Memory B cell (primary cell): ENCODE data around the gene ALG9.

Experiments used
- ATAC-seq: fragments of 150-1000 bp; cut with Tn5 transposase; 2 replicates; pipeline ENCODE4 v1.10.0; 2021; ENCODE audit warnings: low read depth, mild to moderate bottlenecking, moderate library complexity
- DNase-seq, 2 donors: peaks; one replicate each; pipeline ENCODE4 v3.0.0; 2022; ENCODE audit warnings: low spot score in 2 of 2
- H3K27ac Mint-ChIP-seq: one replicate; pipeline ENCODE4 v1.8.0; 2022; ENCODE audit warnings: mild to moderate bottlenecking, moderate library complexity, mixed read lengths
- H3K27me3 Mint-ChIP-seq: one replicate; pipeline ENCODE4 v1.8.0; 2022; ENCODE audit warnings: mixed read lengths
- H3K36me3 Mint-ChIP-seq: one replicate; pipeline ENCODE4 v1.8.0; 2022; ENCODE audit warnings: mild to moderate bottlenecking, mixed read lengths
- H3K4me1 Mint-ChIP-seq: one replicate; pipeline ENCODE4 v1.8.0; 2022; ENCODE audit warnings: mixed read lengths
- H3K4me3 Mint-ChIP-seq: one replicate; pipeline ENCODE4 v1.8.0; 2022; ENCODE audit warnings: mild to moderate bottlenecking, moderate library complexity, mixed read lengths
- H3K9me3 Mint-ChIP-seq: one replicate; pipeline ENCODE4 v1.8.0; 2022; ENCODE audit warnings: mixed read lengths

The ALG9 gene

GRCh38 chr11:111836721-111837120, 34.7 kb downstream of the ALG9 start:
- DNase-seq (no peak), ATAC-seq (no peak)
- Mint-ChIP-seq H3K27ac (no peak overlapping the region), H3K27me3 (no peaks in the 10 kb centered on the region), H3K4me3 (no peak overlapping the region), H3K36me3 (peaks cover 25% of the 10 kb centered on the region), H3K9me3 (no peaks in the 10 kb centered on the region), H3K4me1 (no peaks in the 10 kb centered on the region)

DNA sequence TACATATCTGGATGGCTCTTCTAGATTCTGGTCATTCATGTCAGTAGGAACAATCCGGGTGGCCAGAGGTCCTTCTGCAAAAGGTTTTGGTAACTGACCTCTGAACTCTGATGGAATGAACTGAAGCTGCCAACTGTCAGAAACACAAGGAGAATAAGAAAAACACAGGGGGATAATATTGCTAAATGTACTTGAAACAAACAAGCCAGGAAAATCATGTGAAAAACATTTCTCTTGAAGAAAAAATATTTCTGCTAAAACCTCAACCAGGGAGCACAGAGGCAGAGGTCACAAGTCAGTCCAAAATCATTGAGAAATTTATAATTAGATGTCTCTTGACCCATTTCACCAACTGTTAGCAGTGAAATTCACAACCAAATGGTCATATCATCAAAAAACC, 35.2 kb downstream of the ALG9 start:
- peaks cover 26% of the 10 kb centered on the region for H3K36me3 Mint-ChIP-seq
- H3K27ac Mint-ChIP-seq, result no peak overlapping the region
- no peak overlapping the region for H3K4me3 Mint-ChIP-seq
- H3K9me3 Mint-ChIP-seq, result no peaks in the 10 kb centered on the region
- no peaks in the 10 kb centered on the region for H3K27me3 Mint-ChIP-seq
- DNase-seq (no peak), ATAC-seq (no peak)
- H3K4me1 Mint-ChIP-seq, result no peaks in the 10 kb centered on the region

DNA sequence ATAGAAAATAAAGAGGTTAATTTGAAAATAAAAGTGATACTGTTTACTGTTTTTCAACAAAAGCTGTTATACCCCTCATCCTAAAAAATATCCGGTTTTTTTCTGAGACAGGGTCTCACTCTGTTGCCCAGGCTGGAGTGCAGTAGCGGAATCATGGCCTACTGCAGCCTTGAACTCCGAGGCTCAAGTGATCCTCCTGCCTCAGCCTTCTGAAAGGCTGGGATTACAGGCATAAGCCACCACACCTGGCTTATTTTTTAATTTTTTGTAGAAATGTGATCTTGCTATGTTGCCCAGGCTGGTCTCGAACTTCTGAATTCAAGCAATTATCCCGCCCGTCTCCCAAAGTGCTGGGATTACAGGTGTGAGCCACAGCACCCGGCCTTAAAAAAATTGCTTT, 35.7 kb downstream of the ALG9 start:
- Mint-ChIP-seq H3K36me3 (peaks cover 26% of the 10 kb centered on the region), H3K9me3 (no peaks in the 10 kb centered on the region), H3K27me3 (no peaks in the 10 kb centered on the region), H3K4me1 (no peaks in the 10 kb centered on the region), H3K27ac (no peak overlapping the region), H3K4me3 (no peak overlapping the region)
- DNase-seq (no peak), ATAC-seq (no peak)

GRCh38 chr11:111834432-111835163, 36.8 kb downstream of the ALG9 start:
- peaks cover 29% of the 10 kb centered on the region for H3K36me3 Mint-ChIP-seq
- H3K27me3 Mint-ChIP-seq, result no peaks in the 10 kb centered on the region

GRCh38 chr11:111833524-111833923, 37.9 kb downstream of the ALG9 start:
- Mint-ChIP-seq H3K9me3 (no peaks in the 10 kb centered on the region), H3K27ac (no peak overlapping the region), H3K27me3 (no peaks in the 10 kb centered on the region), H3K4me3 (no peak overlapping the region), H3K36me3 (peaks cover 29% of the 10 kb centered on the region), H3K4me1 (no peaks in the 10 kb centered on the region)
- DNase-seq, result no peak
- ATAC-seq, result no peak

More at GRCh38 chr11:111834432-111835163, 36.8 kb downstream of the ALG9 start:
- H3K27ac Mint-ChIP-seq, result no peak overlapping the region
- no peaks in the 10 kb centered on the region for H3K4me1 Mint-ChIP-seq
- DNase-seq (no peak), ATAC-seq (no peak)
- no peak overlapping the region for H3K4me3 Mint-ChIP-seq
- no peaks in the 10 kb centered on the region for H3K9me3 Mint-ChIP-seq

DNA sequence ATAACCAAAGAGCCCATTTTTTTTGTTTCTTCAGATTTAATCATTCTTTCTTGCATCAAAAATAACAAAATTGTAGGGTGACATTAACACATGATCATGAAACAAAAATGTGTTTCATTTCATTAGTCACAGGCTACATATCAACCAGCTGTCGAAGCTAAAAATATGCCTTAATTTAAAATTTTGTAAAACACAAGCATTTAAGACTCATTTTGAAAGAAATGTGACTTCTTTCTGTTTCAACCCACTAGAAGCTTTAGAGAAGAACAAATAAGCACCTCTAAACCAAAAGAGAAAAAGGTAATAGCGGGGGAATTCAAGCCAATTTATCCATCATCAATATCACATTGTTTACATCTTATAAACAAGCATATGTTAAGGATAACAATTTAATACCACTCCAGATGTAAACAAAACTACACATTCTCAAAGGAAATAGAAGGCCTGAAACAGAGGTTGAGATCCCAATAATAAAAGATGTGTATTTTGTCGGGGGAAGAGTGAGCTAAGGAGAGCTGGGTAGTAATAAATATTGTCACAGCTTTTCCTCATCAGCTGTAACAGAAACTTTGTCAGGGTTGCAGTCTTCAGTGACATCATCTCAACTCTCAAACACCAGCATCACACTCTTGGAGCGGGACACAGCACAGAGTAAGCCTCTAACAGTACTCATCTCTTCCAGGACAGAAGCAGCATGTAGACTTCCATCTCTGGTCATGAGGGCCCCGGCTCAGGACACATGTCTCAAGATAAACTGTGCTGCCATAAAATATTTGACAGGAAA, 42.0 kb downstream of the ALG9 start:
- H3K4me1 Mint-ChIP-seq, result no peaks in the 10 kb centered on the region
- no peak overlapping the region for H3K4me3 Mint-ChIP-seq
- no peak for ATAC-seq
- no peaks in the 10 kb centered on the region for H3K9me3 Mint-ChIP-seq
- no peak for DNase-seq
- H3K27ac Mint-ChIP-seq, result no peak overlapping the region
- H3K27me3 Mint-ChIP-seq, result no peaks in the 10 kb centered on the region
- H3K36me3 Mint-ChIP-seq, result peaks cover 17% of the 10 kb centered on the region

GRCh38 chr11:111826322-111826950, 44.9 kb downstream of the ALG9 start:
- Mint-ChIP-seq H3K36me3 (peaks cover 21% of the 10 kb centered on the region), H3K4me3 (no peak overlapping the region), H3K27ac (no peak overlapping the region), H3K27me3 (no peaks in the 10 kb centered on the region), H3K4me1 (no peaks in the 10 kb centered on the region), H3K9me3 (no peaks in the 10 kb centered on the region)
- ATAC-seq, result no peak
- DNase-seq, result no peak

DNA sequence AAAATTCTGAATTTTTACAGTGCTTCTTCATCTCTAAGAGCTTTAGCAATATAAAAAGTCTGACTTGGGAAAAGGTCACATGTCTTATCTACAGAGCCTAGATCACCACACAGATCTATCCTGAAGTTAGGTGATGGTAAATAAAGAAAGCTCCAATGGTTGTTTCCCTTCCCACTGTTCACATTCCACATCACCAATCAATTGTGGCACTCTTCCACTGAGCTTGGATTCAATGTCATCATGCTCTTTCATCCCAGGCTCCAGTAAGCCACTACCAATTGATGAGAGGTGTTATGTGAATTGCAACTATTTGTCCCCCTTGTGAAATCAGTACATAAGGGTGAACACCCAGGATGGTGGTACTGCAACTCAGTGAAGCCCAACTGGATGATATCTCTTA, 47.8 kb downstream of the ALG9 start:
- Mint-ChIP-seq H3K27me3 (no peaks in the 10 kb centered on the region), H3K36me3 (peaks cover 19% of the 10 kb centered on the region), H3K9me3 (no peaks in the 10 kb centered on the region), H3K27ac (no peak overlapping the region), H3K4me3 (no peak overlapping the region), H3K4me1 (peaks cover 2% of the 10 kb centered on the region)
- ATAC-seq, result no peak
- no peak for DNase-seq

- Mint-ChIP-seq H3K36me3 (peaks cover 21% of the 10 kb centered on the region), H3K27me3 (no peaks in the 10 kb centered on the region), H3K4me1 (peaks cover 3% of the 10 kb centered on the region), H3K9me3 (no peaks in the 10 kb centered on the region), H3K4me3 (no peak overlapping the region), H3K27ac (no peak overlapping the region)
- ATAC-seq, result no peak
- no peak for DNase-seq
Measured at GRCh38 chr11:111823131-111823530, 48.2 kb downstream of the ALG9 start.

- Mint-ChIP-seq H3K4me3 (no peak overlapping the region), H3K36me3 (peaks cover 25% of the 10 kb centered on the region), H3K27me3 (no peaks in the 10 kb centered on the region), H3K27ac (no peak overlapping the region), H3K9me3 (no peaks in the 10 kb centered on the region), H3K4me1 (peaks cover 3% of the 10 kb centered on the region)
- ATAC-seq, result no peak
- no peak for DNase-seq
Measured at GRCh38 chr11:111819829-111820237, 51.5 kb downstream of the ALG9 start.

GRCh38 chr11:111819161-111819828, 52.1 kb downstream of the ALG9 start:
- no peaks in the 10 kb centered on the region for H3K9me3 Mint-ChIP-seq
- H3K4me3 Mint-ChIP-seq, result no peak overlapping the region
- no peaks in the 10 kb centered on the region for H3K27me3 Mint-ChIP-seq
- H3K36me3 Mint-ChIP-seq, result peaks cover 25% of the 10 kb centered on the region
- no peak for ATAC-seq
- H3K4me1 Mint-ChIP-seq, result peaks cover 3% of the 10 kb centered on the region
- H3K27ac Mint-ChIP-seq, result no peak overlapping the region
- DNase-seq, result no peak

DNA sequence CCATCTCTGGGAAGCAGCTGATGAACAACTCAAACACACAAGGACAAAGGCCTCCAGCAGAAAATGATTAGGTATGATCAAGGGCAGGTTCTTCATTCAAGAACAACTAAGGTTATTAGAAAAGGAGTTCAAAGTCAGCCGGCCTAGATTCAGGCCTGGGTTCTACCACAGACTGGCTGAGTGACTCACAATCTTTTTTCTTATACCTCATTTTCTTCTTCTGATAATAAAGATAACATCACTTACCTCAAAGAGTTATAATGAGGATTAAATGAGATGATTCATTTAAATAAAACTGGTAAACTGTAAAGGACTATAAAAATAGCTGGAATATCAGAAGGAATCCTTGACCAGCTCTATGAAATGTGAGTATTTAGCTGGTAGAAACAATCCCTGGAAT, 55.9 kb downstream of the ALG9 start:
- DNase-seq (no peak), ATAC-seq (no peak)
- Mint-ChIP-seq H3K4me3 (no peak overlapping the region), H3K4me1 (peaks cover 3% of the 10 kb centered on the region), H3K27me3 (no peaks in the 10 kb centered on the region), H3K27ac (no peak overlapping the region), H3K9me3 (no peaks in the 10 kb centered on the region), H3K36me3 (peaks cover 23% of the 10 kb centered on the region)

GRCh38 chr11:111814557-111815320, 56.6 kb downstream of the ALG9 start:
- DNase-seq (no peak), ATAC-seq (no peak)
- Mint-ChIP-seq H3K4me1 (peaks cover 3% of the 10 kb centered on the region), H3K9me3 (no peaks in the 10 kb centered on the region), H3K27me3 (no peaks in the 10 kb centered on the region), H3K4me3 (no peak overlapping the region), H3K36me3 (peaks cover 25% of the 10 kb centered on the region), H3K27ac (no peak overlapping the region)
